ENCODE data around the gene OTULINL.

- TF ChIP-seq CTCF (conservative IDR thresholded peaks at IDR 0.05; ENCODE audit: low read length) (no peak), EZH2phosphoT487 (IDR thresholded peaks at IDR 0.05; ENCODE audit: borderline replicate concordance, low read depth, low read length) (no peak)
Measured at GRCh38 chr5:14579731-14580397, 1.7 kb upstream of the OTULINL start.
